ENCODE measurements around the gene TGFBR3.

- TF ChIP-seq TBP (IDR thresholded peaks at IDR 0.05; ENCODE audit: low read depth, low read length) (no peak), POLR2A (IDR thresholded peaks at IDR 0.05; ENCODE audit: control extremely low read depth in 1 of 2, low read depth in 2 of 2, low read length in 2 of 2) (no peak), SIN3A (conservative IDR thresholded peaks at IDR 0.05 in 1 of 2, IDR thresholded peaks at IDR 0.05 in 1 of 2; ENCODE audit: low read depth in 1 of 2, low read length in 2 of 2) (no peak)
Measured at GRCh38 chr1:91741906-91742305, 144.0 kb downstream of the TGFBR3 start.

Data from H1 (cell line).